Sigmoid colon (tissue), 7 donors: ENCODE results near the gene EBNA1BP2. TPM values are rescaled to one million over a fixed set of nuclear protein-coding genes. Genes with fewer than 3 reads are reported as not detected.
"Not testable (repeated sequence)": the region's sequence is repeated elsewhere in the genome, so short reads cannot be mapped to it uniquely, and the experiment has no call there.

ENCODE experiments used
- DNase-seq: peaks from one replicate; pipeline ENCODE4 v3.0.0-alpha.2; 2019
- H3K27ac ChIP-seq, 4 donors: fragments of 200-600 bp; sonication (generic); one replicate each; pipeline ENCODE4 v1.5.1; 2016 to 2019; ENCODE audit warnings: mild to moderate bottlenecking in 1 of 4
- H3K27me3 ChIP-seq, 3 donors: fragments of 200-600 bp; sonication (generic); one replicate each; pipeline ENCODE4 v1.5.1; 2019; ENCODE audit warnings: mild to moderate bottlenecking in 1 of 3
- H3K36me3 ChIP-seq, 4 donors: fragments of 200-600 bp; sonication (generic); one replicate each; pipeline ENCODE4 v1.5.1; 2016 to 2019
- H3K4me1 ChIP-seq, 4 donors: fragments of 200-600 bp; sonication (generic); one replicate each; pipeline ENCODE4 v1.5.1; 2017 to 2019
- H3K4me3 ChIP-seq, 4 donors: fragments of 200-600 bp; sonication (generic); one replicate each; pipeline ENCODE4 v1.5.1; 2017 to 2019; ENCODE audit warnings: mild to moderate bottlenecking in 2 of 4, moderate library complexity in 1 of 4
- H3K9me3 ChIP-seq, 4 donors: fragments of 200-600 bp in 3 of 4; sonication (generic) in 3 of 4; one replicate each; pipeline versions ENCODE4 v1.5.1 to v1.6.1; 2013 to 2019
- CTCF ChIP-seq, 4 experiments: fragments of 450-650 bp in 3 of 4; fragments of 200-600 bp in 1 of 4; IDR thresholded peaks; one replicate each; pipeline ENCODE4 v1.5.1; 2016 to 2019; ENCODE audit warnings: antibody characterized with exemption in 4 of 4, mild to moderate bottlenecking in 3 of 4, moderate library complexity in 2 of 4
- EP300 ChIP-seq, 4 donors: sonication (generic); formaldehyde crosslinking; IDR thresholded peaks; one replicate each; pipeline ENCODE4 v1.6.1; 2017; ENCODE audit warnings: antibody characterized with exemption in 4 of 4
- POLR2A ChIP-seq, 2 donors: fragments of 450-650 bp; IDR thresholded peaks; one replicate each; pipeline ENCODE4 v1.6.1; 2016; ENCODE audit warnings: antibody characterized with exemption in 2 of 2, mild to moderate bottlenecking in 2 of 2, moderate library complexity in 2 of 2
- POLR2AphosphoS5 ChIP-seq, 4 donors: sonication (generic); formaldehyde crosslinking; IDR thresholded peaks; one replicate each; pipeline ENCODE4 v1.6.1; 2017; ENCODE audit warnings: antibody characterized with exemption in 4 of 4
- WGBS, 2 donors: extraction: QIAGEN DNeasy Blood & Tissue Kit; methylation state at CpG; one replicate each; pipeline ENCODE4 v1.1.7; 2013; 5-methylcytosine and 5-hydroxymethylcytosine counted together
- intact Hi-C: fragments of 100-400 bp; cut with DNase I; formaldehyde crosslinking; loops from one replicate; pipeline ENCODE4 v1.15.1; 2023
- polyA plus RNA-seq, 3 donors: library from polyadenylated mRNA; stranded (reverse); fragments of 200-250 nt; gene quantifications; one replicate each; pipeline ENCODE4 v1.2.3, GENCODE V29; 2013
- total RNA-seq, 4 donors: library from RNA; depleted of rRNA; stranded (reverse); fragments of >200 nt; gene quantifications; one replicate each; pipeline ENCODE4 v1.1.0, GENCODE V29; 2016
- donor health status: healthy with polysubstance abuse.
- donor health status: Bipolar disorder and iron deficiency.
- donor health status: healthy.

Gene EBNA1BP2
- total and polyA plus RNA-seq, 7 donors = 34.9 to 75.0 (median 48.7) TPM

- H3K36me3 ChIP-seq = no peaks in the 10 kb centered on the region
- DNase-seq = no peak
- no peaks in the 10 kb centered on the region for H3K4me1 ChIP-seq
- no peak overlapping the region for H3K27ac ChIP-seq
- WGBS, 2 donors = 75 to 85% methylated on average over 7 of the region's 7 CpGs
- intact Hi-C loops = no loop called here
- no peaks in the 10 kb centered on the region for H3K9me3 ChIP-seq
- TF ChIP-seq POLR2AphosphoS5 (IDR thresholded peaks at IDR 0.05) (no peak), POLR2A (IDR thresholded peaks at IDR 0.05) (no peak), CTCF (IDR thresholded peaks at IDR 0.05) (no peak), EP300 (IDR thresholded peaks at IDR 0.05) (no peak)
- H3K27me3 ChIP-seq = no peaks in the 10 kb centered on the region
- H3K4me3 ChIP-seq = no peak overlapping the region
These were observed 42.7 kb upstream of the EBNA1BP2 start for GRCh38 chr1:43214501-43215444.

- WGBS, 2 donors = 93 to 94% methylated on average over 8 of the region's 8 CpGs
- H3K9me3 ChIP-seq, intact Hi-C loops, H3K27ac ChIP-seq, DNase-seq, H3K27me3 ChIP-seq, H3K4me3 ChIP-seq, H3K36me3 ChIP-seq: not testable (repeated sequence)
- peaks cover 0 to 13% (median 11%) of the 10 kb centered on the region in 4 donors for H3K4me1 ChIP-seq
These were observed 36.2 kb upstream of the EBNA1BP2 start for GRCh38 chr1:43208277-43208676.

GRCh38 chr1:43207229-43207853 lies 35.3 kb upstream of the EBNA1BP2 start:
- Histone ChIP-seq H3K27me3 (no peaks in the 10 kb centered on the region), H3K9me3 (no peaks in the 10 kb centered on the region), H3K4me1 (peaks cover 0 to 13% (median 11%) of the 10 kb centered on the region in 4 donors), H3K36me3 (no peaks in the 10 kb centered on the region), H3K27ac (peak overlapping the region in 3 of 4 donors; percentile 18 to 49 (median 39)), H3K4me3 (no peak overlapping the region)
- intact Hi-C loops = no loop called here
- DNase-seq = no peak
- no peak for TF ChIP-seq POLR2A (IDR thresholded peaks at IDR 0.05)
- 88 to 89% methylated on average over 12 of the region's 12 CpGs for WGBS, 2 donors

- no peak overlapping the region for H3K4me3 ChIP-seq
- H3K4me1 ChIP-seq = peaks cover 0 to 13% (median 11%) of the 10 kb centered on the region in 4 donors
- TF ChIP-seq CTCF (IDR thresholded peaks at IDR 0.05) = no peak
- TF ChIP-seq POLR2AphosphoS5 (IDR thresholded peaks at IDR 0.05) = no peak
- TF ChIP-seq POLR2A (IDR thresholded peaks at IDR 0.05) = no peak
- TF ChIP-seq EP300 (IDR thresholded peaks at IDR 0.05) = no peak
- H3K9me3 ChIP-seq = no peaks in the 10 kb centered on the region
- H3K36me3 ChIP-seq = no peaks in the 10 kb centered on the region
- H3K27ac ChIP-seq = peak overlapping the region in 3 of 4 donors; percentile 18 to 49 (median 39)
- no peaks in the 10 kb centered on the region for H3K27me3 ChIP-seq
- 25 to 29% methylated on average over 10 of the region's 10 CpGs for WGBS, 2 donors
- intact Hi-C loops = no loop called here
- no peak for DNase-seq
These were observed 34.6 kb upstream of the EBNA1BP2 start for GRCh38 chr1:43206600-43207228.

GRCh38 chr1:43205671-43206070 lies 33.6 kb upstream of the EBNA1BP2 start:
- no peak overlapping the region for H3K27ac ChIP-seq
- H3K4me1 ChIP-seq = peaks cover 0 to 13% (median 11%) of the 10 kb centered on the region in 4 donors
- no peak overlapping the region for H3K4me3 ChIP-seq
- no peak for DNase-seq
- WGBS, 2 donors = 76 to 91% methylated on average over 4 of the region's 4 CpGs
- no peaks in the 10 kb centered on the region for H3K9me3 ChIP-seq
- intact Hi-C loops = no loop called here
- H3K36me3 ChIP-seq = no peaks in the 10 kb centered on the region
- no peaks in the 10 kb centered on the region for H3K27me3 ChIP-seq
- no peak for TF ChIP-seq CTCF (IDR thresholded peaks at IDR 0.05)
